ENCODE data around the gene KRTAP13-1. TPM values are rescaled to one million over a fixed set of nuclear protein-coding genes. Genes with fewer than 3 reads are reported as not detected.

The KRTAP13-1 gene, protein sequence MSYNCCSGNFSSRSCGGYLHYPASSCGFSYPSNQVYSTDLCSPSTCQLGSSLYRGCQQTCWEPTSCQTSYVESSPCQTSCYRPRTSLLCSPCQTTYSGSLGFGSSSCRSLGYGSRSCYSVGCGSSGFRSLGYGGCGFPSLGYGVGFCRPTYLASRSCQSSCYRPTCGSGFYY
- not detected for total RNA-seq

DNA sequence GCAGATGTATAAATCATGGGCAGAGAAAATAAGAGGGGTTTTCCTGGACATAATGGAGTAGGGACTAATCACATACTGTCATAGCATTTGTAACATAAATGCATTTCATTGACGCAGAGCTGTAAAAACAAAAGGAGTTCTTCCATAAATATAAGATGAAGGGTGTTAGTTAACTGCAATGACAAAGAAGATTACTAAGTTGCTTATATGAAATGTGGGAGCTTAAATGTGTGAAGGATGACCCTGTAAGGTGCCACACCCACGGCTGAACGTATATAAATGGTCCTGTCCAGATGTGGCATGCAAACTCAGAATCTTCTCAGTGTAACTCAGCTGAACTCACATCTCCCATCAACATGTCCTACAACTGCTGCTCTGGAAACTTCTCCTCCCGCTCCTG is at the start of gene KRTAP13-1:
Gene KRTAP13-1 (plus strand): TSS at position 301 of the 400 bp plus-strand sequence. CDS start 56 bp downstream, at position 357.

DNA sequence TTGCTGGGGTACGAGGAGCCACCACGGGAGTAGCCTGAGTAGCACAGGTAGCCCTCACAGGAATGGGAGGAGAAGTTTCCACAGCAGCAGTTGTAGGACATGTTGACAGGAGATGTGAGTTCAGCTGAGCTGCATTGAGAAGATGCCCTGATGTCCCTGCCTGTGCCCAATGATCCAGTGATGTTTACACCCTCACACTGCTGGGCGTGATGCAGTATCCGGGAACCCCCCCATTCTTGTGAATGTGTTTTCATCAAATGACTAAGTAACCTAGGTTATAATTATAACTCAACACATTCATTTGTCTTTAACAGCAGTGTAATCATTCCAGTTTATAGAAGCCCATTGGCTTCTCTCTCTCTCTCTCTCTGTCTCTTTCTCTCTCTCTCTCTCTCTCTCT is 47.3 kb upstream of the KRTAP13-1 start, which contains the start of gene KRTAP23-1:
Gene KRTAP23-1 (minus strand): TSS at position 101 of the 400 bp plus-strand sequence. CDS start 0 bp downstream, at position 101.

DNA sequence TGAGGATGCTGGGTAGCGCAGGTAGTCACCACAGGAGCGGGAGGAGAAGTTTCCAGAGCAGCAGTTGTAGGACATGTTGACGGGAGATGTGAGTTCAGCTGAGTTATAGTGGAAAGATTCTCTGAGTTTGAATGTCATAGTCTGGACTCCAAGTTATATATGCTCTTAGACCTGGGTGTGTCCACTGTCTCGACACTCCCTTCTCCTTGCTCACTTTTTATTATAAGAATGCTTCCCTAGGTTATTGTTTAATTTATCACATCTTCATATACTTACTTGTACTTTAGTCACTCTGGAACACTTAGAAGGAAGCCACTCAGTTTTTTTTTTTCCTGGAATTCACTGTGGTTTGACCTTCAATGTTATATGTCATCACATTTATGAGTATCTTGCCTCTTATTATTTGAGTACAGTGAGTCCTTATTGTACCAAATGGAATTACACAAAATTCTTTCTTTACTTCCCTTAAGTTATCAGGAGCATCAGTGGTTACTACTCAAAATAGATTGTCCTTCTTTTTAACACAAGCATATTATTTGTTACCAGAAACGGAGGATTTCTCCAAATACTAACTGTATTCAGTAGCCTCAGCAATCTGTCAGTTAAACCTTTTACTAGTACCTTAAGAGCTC is 23.6 kb upstream of the KRTAP13-1 start, which contains the start of gene KRTAP13-2:
Gene KRTAP13-2 (minus strand): TSS at position 133 of the 632 bp plus-strand sequence. CDS start 58 bp downstream, at position 75.

DNA sequence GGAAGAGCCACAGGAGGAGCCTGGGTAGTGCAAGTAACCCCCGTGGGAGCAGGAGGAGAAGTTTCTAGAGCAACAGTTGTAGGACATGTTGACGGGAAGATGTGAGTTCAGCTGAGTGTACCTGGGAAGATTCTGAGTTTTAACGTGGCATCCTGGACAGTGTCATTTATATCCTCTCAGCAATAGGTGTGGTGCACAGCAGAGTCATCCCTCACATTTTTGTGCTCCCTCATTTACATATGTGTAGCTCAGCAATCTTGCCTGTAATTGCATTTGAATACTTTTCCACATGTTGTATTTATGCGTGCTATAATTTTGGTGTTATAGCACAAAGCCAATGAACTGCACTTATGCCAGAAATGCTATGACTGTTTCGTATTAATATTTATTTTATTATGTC is 30.0 kb downstream of the KRTAP13-1 start, which contains the start of gene KRTAP13-3:
Gene KRTAP13-3 (minus strand): TSS at position 101 of the 400 bp plus-strand sequence. CDS start 14 bp downstream, at position 87.

DNA sequence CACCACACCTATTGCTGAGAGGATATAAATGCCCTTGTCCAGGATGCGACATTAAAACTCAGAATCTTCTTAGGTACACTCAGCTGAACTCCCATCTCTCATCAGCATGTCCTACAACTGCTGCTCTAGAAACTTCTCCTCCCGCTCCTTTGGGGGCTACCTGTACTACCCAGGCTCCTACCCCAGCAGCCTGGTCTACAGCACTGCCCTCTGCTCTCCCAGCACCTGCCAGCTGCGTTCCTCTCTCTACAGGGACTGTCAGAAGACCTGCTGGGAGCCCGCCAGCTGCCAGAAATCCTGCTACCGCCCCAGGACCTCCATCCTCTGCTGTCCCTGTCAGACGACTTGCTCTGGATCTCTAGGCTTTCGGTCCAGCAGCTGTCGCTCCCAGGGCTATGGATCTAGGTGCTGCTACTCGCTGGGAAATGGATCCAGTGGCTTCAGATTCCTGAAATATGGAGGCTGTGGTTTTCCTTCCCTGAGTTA is 34.4 kb downstream of the KRTAP13-1 start, which contains the start of gene KRTAP13-4:
Gene KRTAP13-4 (plus strand): TSS at position 51 of the 486 bp plus-strand sequence. CDS start 56 bp downstream, at position 107.

DNA sequence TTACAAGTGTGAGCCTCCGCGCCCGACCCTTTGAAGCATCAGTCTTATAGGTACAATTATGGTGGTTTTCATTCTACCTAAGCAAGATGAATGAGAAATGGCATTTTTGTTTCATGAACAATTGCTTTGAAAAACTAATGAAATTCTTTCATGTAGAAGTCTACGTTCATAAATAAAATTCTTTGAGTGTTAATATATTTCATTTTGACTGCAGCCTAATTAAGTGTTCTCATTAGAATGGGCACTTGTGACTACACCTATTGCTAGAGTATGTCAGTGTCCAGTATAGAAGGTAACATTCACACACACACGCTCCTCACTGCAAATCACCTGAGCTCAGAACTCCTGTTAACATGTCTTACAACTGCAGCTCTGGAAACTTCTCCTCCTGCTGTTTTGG is 44.1 kb downstream of the KRTAP13-1 start, which contains the start of gene KRTAP15-1:
Gene KRTAP15-1 (plus strand): TSS at position 301 of the 400 bp plus-strand sequence. CDS start 53 bp downstream, at position 354.

Small RNAs within 50 kb of the gene (small RNA-seq; reads per million reads assigned to genes)
- gene KRTAP23-1: 0 reads per million in 2 donors
- gene MIR4327: 0 reads per million in 2 donors

Other genes with a start within 250 kb of the KRTAP13-1 start
- not detected for gene CLDN17, start 229.2 kb upstream of the KRTAP13-1 start, total RNA-seq
- gene CLDN8, start 179.9 kb upstream of the KRTAP13-1 start, total RNA-seq: not detected
- not detected for gene KRTAP24-1, start 113.1 kb upstream of the KRTAP13-1 start, total RNA-seq
- not detected for gene KRTAP25-1, start 106.5 kb upstream of the KRTAP13-1 start, total RNA-seq
- gene KRTAP26-1, start 75.7 kb upstream of the KRTAP13-1 start, total RNA-seq: not detected
- not detected for gene KRTAP27-1, start 58.3 kb upstream of the KRTAP13-1 start, total RNA-seq
- gene KRTAP23-1, start 47.4 kb upstream of the KRTAP13-1 start, total RNA-seq: not detected
- not detected for gene KRTAP13-2, start 23.8 kb upstream of the KRTAP13-1 start, total RNA-seq
- not detected for gene KRTAP13-3, start 29.9 kb downstream of the KRTAP13-1 start, total RNA-seq
- not detected for gene KRTAP13-4, start 34.2 kb downstream of the KRTAP13-1 start, total RNA-seq
- gene KRTAP15-1, start 44.2 kb downstream of the KRTAP13-1 start, total RNA-seq: not detected
- 1 to 10 TPM in 1 of 2 donors, not detected in 1; 3.7 TPM for gene KRTAP19-1, start 84.3 kb downstream of the KRTAP13-1 start, total RNA-seq
- not detected for gene KRTAP19-2, start 91.4 kb downstream of the KRTAP13-1 start, total RNA-seq
- gene KRTAP19-3, start 96.0 kb downstream of the KRTAP13-1 start, total RNA-seq: not detected
- not detected for gene KRTAP19-4, start 101.1 kb downstream of the KRTAP13-1 start, total RNA-seq
- not detected for gene KRTAP19-5, start 106.1 kb downstream of the KRTAP13-1 start, total RNA-seq
- gene KRTAP19-6, start 145.8 kb downstream of the KRTAP13-1 start, total RNA-seq: not detected
- not detected for gene KRTAP19-7, start 165.3 kb downstream of the KRTAP13-1 start, total RNA-seq
- not detected for gene KRTAP22-2, start 194.4 kb downstream of the KRTAP13-1 start, total RNA-seq
- not detected for gene KRTAP6-3, start 196.4 kb downstream of the KRTAP13-1 start, total RNA-seq
- not detected for gene KRTAP6-2, start 202.9 kb downstream of the KRTAP13-1 start, total RNA-seq
- gene KRTAP22-1, start 205.1 kb downstream of the KRTAP13-1 start, total RNA-seq: not detected
- not detected for gene KRTAP6-1, start 217.9 kb downstream of the KRTAP13-1 start, total RNA-seq
- gene KRTAP20-1, start 220.4 kb downstream of the KRTAP13-1 start, total RNA-seq: not detected
- not detected for gene KRTAP20-4, start 224.6 kb downstream of the KRTAP13-1 start, total RNA-seq
- not detected for gene KRTAP20-2, start 239.2 kb downstream of the KRTAP13-1 start, total RNA-seq
- not detected for gene KRTAP20-3, start 246.8 kb downstream of the KRTAP13-1 start, total RNA-seq